ENCODE data around the gene ATR. TPM values are rescaled to one million over a fixed set of nuclear protein-coding genes. Genes with fewer than 3 reads are reported as not detected.

ATR gene
- total RNA-seq, 1 experiment from 2014 or later = 15.8 TPM

DNA sequence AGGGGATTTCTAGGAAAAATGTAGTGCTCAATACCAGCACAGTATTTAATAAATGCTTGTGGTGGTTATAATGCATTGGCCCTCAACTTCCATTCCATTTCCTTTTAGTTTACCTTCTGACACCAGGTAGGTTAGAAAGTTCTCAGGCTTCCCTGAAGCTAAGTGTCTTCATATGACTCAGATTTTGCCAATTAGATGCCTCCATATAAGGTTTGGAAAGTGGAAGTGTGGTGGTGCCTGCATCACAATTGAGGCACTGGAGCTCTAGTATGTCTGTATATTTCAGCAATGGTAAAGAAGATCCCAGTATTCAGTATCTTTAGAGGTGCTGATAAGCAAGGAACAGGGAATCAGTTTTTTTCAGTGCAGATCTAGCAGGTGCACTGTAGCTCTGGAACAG, 149.0 kb downstream of the ATR start:
- no peak overlapping the region for H3K4me2 ChIP-seq (ENCODE audit: insufficient read depth, insufficient read length, low read length)
- no peak overlapping the region for H2BK5ac ChIP-seq (ENCODE audit: insufficient read length, low read length)
- no peak overlapping the region for H3K4ac ChIP-seq (ENCODE audit: low read depth, low read length)
- H3K23me2 ChIP-seq (ENCODE audit: insufficient read length, low read depth, low read length, poor library complexity, severe bottlenecking) = no peaks in the 10 kb centered on the region
- H3K56ac ChIP-seq (ENCODE audit: insufficient read length, low read depth, low read length) = no peak overlapping the region
- peaks cover 12 to 30% (median 27%) of the 10 kb centered on the region in 3 experiments; a peak in 5 of 7 replicates for H3K36me3 Mint-ChIP-seq (ENCODE audit: insufficient read depth in 1 of 3, low read depth in 3 of 3)
- no peak overlapping the region for H3K18ac ChIP-seq (ENCODE audit: insufficient read length, low read depth, low read length)
- H3K23ac ChIP-seq (ENCODE audit: insufficient read length, low read depth, low read length) = no peak overlapping the region
- no peak overlapping the region for H4K8ac ChIP-seq (replicated peaks; ENCODE audit: insufficient read length, low read depth, low read length)
- H3K79me1 ChIP-seq (ENCODE audit: insufficient read depth, low read depth, low read length, poor library complexity, severe bottlenecking) = no peaks in the 10 kb centered on the region
- no peaks in the 10 kb centered on the region for H3K9me3 Mint-ChIP-seq
- no peak overlapping the region for H4K5ac ChIP-seq (ENCODE audit: insufficient read length, low read depth, low read length)
- H3K27ac ChIP-seq (ENCODE audit: insufficient read length, low read depth, low read length) = no peak overlapping the region
- no peak overlapping the region for H2BK12ac ChIP-seq (ENCODE audit: insufficient read length, low read depth, low read length)
- no peaks in the 10 kb centered on the region for H3K27me3 Mint-ChIP-seq (ENCODE audit: low read depth)
- no peak overlapping the region for H3K14ac ChIP-seq (ENCODE audit: insufficient read depth, low read length)
- H3K9me3 ChIP-seq (ENCODE audit: control insufficient read depth, low read depth, low read length) = no peaks in the 10 kb centered on the region
- no peaks in the 10 kb centered on the region for H4K20me1 ChIP-seq (ENCODE audit: control insufficient read depth, insufficient read depth, insufficient read length)
- no peak for TF ChIP-seq CTCF (conservative IDR thresholded peaks at IDR 0.05)
- no peak overlapping the region for H2BK15ac ChIP-seq (ENCODE audit: low read depth, low read length)
- H3K27me3 ChIP-seq (ENCODE audit: insufficient read depth, low read length) = no peaks in the 10 kb centered on the region
- no peak overlapping the region for H3K27ac Mint-ChIP-seq
- no peak overlapping the region for H3K4me3 Mint-ChIP-seq
- H2AFZ ChIP-seq (ENCODE audit: low read length) = no peak overlapping the region
- no peak overlapping the region for H2AK5ac ChIP-seq (ENCODE audit: insufficient read length, low read length)
- no peak for DNase-seq
- H4K91ac ChIP-seq (ENCODE audit: insufficient read length, low read depth, low read length) = no peak overlapping the region
- no peak overlapping the region for H3K9ac ChIP-seq (ENCODE audit: extremely low read depth, insufficient read length, low read length)
- H3T11ph ChIP-seq (ENCODE audit: low read length) = no peak overlapping the region
- H2BK120ac ChIP-seq (ENCODE audit: low read depth, low read length, poor library complexity, severe bottlenecking) = no peak overlapping the region
- no peak overlapping the region for H2BK20ac ChIP-seq (ENCODE audit: low read depth, low read length, poor library complexity, severe bottlenecking)
- H3K4me1 Mint-ChIP-seq = peaks cover 3 to 4% of the 10 kb centered on the region in 2 experiments; a peak in 2 of 4 replicates
- no peaks in the 10 kb centered on the region for H3K79me2 ChIP-seq (ENCODE audit: insufficient read depth, low read length)
- no peaks in the 10 kb centered on the region for H3K4me1 ChIP-seq (ENCODE audit: insufficient read depth, low read length)

Data from H9 (cell line).